Ascending aorta (tissue), 2 donors: ENCODE measurements around the gene ADORA2B. TPM values are rescaled to one million over a fixed set of nuclear protein-coding genes. Genes with fewer than 3 reads are reported as not detected.

ENCODE experiments used
- DNase-seq, 2 donors: peaks; one replicate each; pipeline ENCODE4 v3.0.0-alpha.2; 2019; ENCODE audit warnings: low spot score in 2 of 2
- H3K27ac ChIP-seq, 2 donors: fragments of 200-600 bp; sonication (generic); one replicate each; pipeline ENCODE4 v1.5.1; 2016 to 2017; ENCODE audit warnings: mild to moderate bottlenecking in 1 of 2
- H3K27me3 ChIP-seq: fragments of 200-600 bp; sonication (generic); one replicate; pipeline ENCODE4 v1.5.1; 2017
- H3K36me3 ChIP-seq, 2 donors: fragments of 200-600 bp; sonication (generic); one replicate each; pipeline ENCODE4 v1.5.1; 2016
- H3K4me1 ChIP-seq, 2 donors: fragments of 200-600 bp; sonication (generic); one replicate each; pipeline ENCODE4 v1.5.1; 2016 to 2017; ENCODE audit warnings: mild to moderate bottlenecking in 1 of 2
- H3K4me3 ChIP-seq, 2 donors: fragments of 200-600 bp; sonication (generic); one replicate each; pipeline ENCODE4 v1.5.1; 2016 to 2017; ENCODE audit warnings: mild to moderate bottlenecking in 1 of 2
- H3K9me3 ChIP-seq, 2 donors: fragments of 200-600 bp; sonication (generic); one replicate each; pipeline ENCODE4 v1.5.1; 2016
- CTCF ChIP-seq, 3 experiments: fragments of 200-600 bp in 2 of 3; fragments of 450-650 bp in 1 of 3; sonication (generic) in 2 of 3; IDR thresholded peaks; one replicate each; pipeline ENCODE4 v1.5.1; 2016 to 2019; ENCODE audit warnings: antibody characterized with exemption in 3 of 3, mild to moderate bottlenecking in 1 of 3, moderate library complexity in 1 of 3
- intact Hi-C: fragments of 100-400 bp; cut with DNase I; formaldehyde crosslinking; loops from one replicate; pipeline ENCODE4 v1.15.1; 2023
- total RNA-seq: library from RNA; depleted of rRNA; stranded (reverse); fragments of >200 nt; gene quantifications from one replicate; pipeline ENCODE4 v1.1.0, GENCODE V29; 2016

Gene ADORA2B
- total RNA-seq, 1 donor from 2014 or later: not detected

- Histone ChIP-seq H3K27ac (no peak overlapping the region), H3K36me3 (no peaks in the 10 kb centered on the region), H3K27me3 (no peaks in the 10 kb centered on the region), H3K4me3 (no peak overlapping the region), H3K9me3 (no peaks in the 10 kb centered on the region), H3K4me1 (no peaks in the 10 kb centered on the region)
- no peak for DNase-seq
- intact Hi-C loops: no loop called here
- no peak for TF ChIP-seq CTCF (IDR thresholded peaks at IDR 0.05)
Measured at GRCh38 chr17:15926039-15926740, 18.7 kb upstream of the ADORA2B start.

- H3K4me1 ChIP-seq: no peaks in the 10 kb centered on the region
- no peak overlapping the region for H3K4me3 ChIP-seq
- H3K27ac ChIP-seq: no peak overlapping the region
- intact Hi-C loops: no loop called here
- no peak for TF ChIP-seq CTCF (IDR thresholded peaks at IDR 0.05)
- no peaks in the 10 kb centered on the region for H3K27me3 ChIP-seq
- H3K36me3 ChIP-seq: no peaks in the 10 kb centered on the region
- no peak for DNase-seq
- H3K9me3 ChIP-seq: no peaks in the 10 kb centered on the region
Measured at GRCh38 chr17:15928286-15928785, 16.6 kb upstream of the ADORA2B start.

GRCh38 chr17:15929941-15930340 is 15.0 kb upstream of the ADORA2B start:
- Histone ChIP-seq H3K36me3 (no peaks in the 10 kb centered on the region), H3K27ac (no peak overlapping the region), H3K4me1 (no peaks in the 10 kb centered on the region), H3K4me3 (no peak overlapping the region), H3K27me3 (no peaks in the 10 kb centered on the region), H3K9me3 (no peaks in the 10 kb centered on the region)
- no peak for TF ChIP-seq CTCF (IDR thresholded peaks at IDR 0.05)
- intact Hi-C loops: no loop called here
- DNase-seq: no peak

- Histone ChIP-seq H3K27ac (no peak overlapping the region), H3K4me1 (no peaks in the 10 kb centered on the region), H3K36me3 (no peaks in the 10 kb centered on the region), H3K4me3 (no peak overlapping the region), H3K27me3 (no peaks in the 10 kb centered on the region), H3K9me3 (no peaks in the 10 kb centered on the region)
- no peak for TF ChIP-seq CTCF (IDR thresholded peaks at IDR 0.05)
- intact Hi-C loops: no loop called here
- DNase-seq: no peak
Measured at GRCh38 chr17:15930426-15930825, 14.5 kb upstream of the ADORA2B start.

GRCh38 chr17:15931394-15931793 is 13.5 kb upstream of the ADORA2B start:
- H3K27me3 ChIP-seq: no peaks in the 10 kb centered on the region
- no peak for TF ChIP-seq CTCF (IDR thresholded peaks at IDR 0.05)
- no peaks in the 10 kb centered on the region for H3K9me3 ChIP-seq
- no peak for DNase-seq
- no peaks in the 10 kb centered on the region for H3K36me3 ChIP-seq
- no peaks in the 10 kb centered on the region for H3K4me1 ChIP-seq
- H3K4me3 ChIP-seq: no peak overlapping the region
- intact Hi-C loops: no loop called here
- no peak overlapping the region for H3K27ac ChIP-seq
